Fibroblast of skin of right biceps (primary cell): ENCODE data around the gene LY6G6F.

Experiments
- DNase-seq: peaks from one replicate; pipeline ENCODE4 v3.0.0-alpha.2; 2013

Gene LY6G6F, protein sequence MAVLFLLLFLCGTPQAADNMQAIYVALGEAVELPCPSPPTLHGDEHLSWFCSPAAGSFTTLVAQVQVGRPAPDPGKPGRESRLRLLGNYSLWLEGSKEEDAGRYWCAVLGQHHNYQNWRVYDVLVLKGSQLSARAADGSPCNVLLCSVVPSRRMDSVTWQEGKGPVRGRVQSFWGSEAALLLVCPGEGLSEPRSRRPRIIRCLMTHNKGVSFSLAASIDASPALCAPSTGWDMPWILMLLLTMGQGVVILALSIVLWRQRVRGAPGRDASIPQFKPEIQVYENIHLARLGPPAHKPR

DNA sequence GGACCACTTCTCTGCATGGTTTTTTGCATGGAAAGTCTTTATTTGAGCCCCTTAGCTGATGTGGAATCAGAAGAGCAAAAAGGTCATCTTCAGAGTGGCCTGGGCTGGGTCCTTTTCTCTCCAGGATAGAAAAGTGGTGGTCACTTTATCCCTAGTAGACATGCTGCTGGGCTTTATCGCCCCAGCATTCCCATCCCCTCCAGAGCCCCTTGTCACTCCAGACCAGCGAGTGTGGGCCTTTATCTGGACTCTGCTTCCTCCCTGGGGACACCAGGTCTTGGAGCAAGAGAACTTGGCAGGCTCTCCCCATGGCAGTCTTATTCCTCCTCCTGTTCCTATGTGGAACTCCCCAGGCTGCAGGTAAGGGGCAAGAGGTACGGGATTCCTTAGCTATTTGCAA is at the start of gene LY6G6F:
TSS of gene LY6G6F (plus strand) at position 268 of the 400 bp plus-strand sequence. CDS start at position 309, 41 bp downstream.
- DNase-seq: no peak

DNA sequence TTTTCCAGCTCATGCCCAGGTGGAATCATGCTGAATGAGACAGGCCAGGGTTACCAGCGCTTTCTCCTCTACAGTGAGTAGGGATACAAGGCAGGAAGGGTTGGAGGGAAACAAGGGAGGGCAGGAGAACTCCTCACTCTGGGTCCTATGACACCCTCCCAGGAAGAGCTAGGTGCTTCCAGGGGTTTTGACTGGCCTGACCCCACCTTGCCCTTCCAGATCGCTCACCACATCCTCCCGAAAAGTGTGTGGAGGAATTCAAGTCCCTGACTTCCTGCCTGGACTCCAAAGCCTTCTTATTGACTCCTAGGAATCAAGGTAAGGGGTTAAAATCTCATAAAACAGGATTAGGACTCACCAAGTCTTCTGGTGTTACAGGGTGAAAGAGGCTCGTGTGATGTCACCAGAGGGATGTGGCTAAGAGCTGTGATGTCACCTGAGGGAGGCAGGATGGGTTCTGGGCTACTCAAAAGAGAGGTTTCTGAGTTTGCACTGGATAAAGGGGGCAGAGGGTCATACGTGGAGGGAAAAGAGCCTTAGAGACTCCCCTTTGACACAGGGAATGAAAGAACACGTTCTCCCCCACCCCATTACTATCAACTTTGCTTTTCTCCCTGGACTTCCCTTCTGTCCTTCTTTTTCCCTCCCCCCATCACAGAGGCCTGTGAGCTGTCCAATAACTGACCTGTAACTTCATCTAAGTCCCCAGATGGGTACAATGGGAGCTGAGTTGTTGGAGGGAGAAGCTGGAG is 49.1 kb upstream of the LY6G6F start:
- no peak for DNase-seq

DNA sequence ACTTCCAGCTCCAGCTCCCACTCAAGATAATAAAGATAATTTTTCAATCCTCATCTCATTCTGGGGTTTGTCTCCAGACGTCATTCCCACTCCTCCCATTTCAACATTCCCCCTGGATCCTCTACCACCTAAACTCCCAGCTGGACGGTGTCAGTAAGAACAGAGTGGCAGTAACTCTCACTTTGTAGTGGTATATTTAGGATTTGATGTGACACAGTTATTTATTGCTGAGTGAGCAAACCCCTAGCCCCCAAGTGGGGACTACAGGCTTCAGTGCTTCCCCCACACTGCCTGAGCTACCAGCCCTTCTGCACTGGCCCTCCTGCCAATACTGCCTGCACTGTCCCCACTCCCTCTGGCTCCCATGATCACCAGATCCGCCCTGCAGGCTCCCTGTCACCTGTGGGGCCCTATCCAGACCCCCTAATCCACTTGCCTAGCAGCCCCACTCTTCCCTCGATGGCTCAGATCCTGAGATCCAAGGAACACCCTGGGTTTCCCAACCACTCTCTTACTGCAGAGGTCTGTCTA is 48.4 kb upstream of the LY6G6F start:
- no peak for DNase-seq

GRCh38 chr6:31658983-31659648 is 47.5 kb upstream of the LY6G6F start:
- no peak for DNase-seq

GRCh38 chr6:31659649-31660380 is 46.9 kb upstream of the LY6G6F start:
- DNase-seq: no peak

GRCh38 chr6:31660381-31661261 is 46.0 kb upstream of the LY6G6F start, which contains the start of gene C6orf47:
TSS of gene C6orf47 (minus strand) at chr6:31660778. CDS start at chr6:31659947, 831 bp downstream.
- peak; percentile 82 for DNase-seq

- DNase-seq: no peak
Measured at GRCh38 chr6:31661262-31662123, 45.2 kb upstream of the LY6G6F start.

DNA sequence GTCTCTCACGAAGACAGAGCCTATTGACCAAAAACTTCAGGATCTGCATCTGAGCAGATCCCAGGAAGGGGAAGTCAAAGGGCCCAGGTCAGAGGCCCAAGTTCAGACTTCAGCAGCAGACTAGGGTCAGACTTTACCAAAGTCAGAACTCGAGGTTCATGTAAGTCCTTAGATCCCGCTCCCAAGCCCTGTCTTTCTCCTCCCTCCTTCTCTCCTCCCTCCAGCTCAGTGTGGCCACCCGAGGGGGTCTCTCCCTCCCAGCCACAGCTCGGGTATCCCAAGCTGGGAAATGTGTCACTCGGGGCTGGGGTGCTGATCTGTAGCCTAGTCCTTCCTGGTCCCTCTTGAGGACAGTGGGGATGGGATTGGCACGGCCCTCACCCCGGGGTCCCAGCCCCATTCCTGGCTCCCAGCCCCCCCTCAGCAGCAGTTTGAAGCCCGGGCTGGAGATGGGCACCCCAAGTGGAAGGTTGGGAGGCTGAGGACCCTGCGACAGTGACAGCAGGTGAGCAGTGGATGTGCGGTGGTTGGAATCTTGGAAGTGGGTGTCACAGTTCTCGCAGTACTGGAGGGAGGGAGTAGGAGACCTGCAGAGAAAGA is 44.4 kb upstream of the LY6G6F start:
- DNase-seq: no peak

GRCh38 chr6:31663126-31663960 is 43.3 kb upstream of the LY6G6F start:
- peak; percentile 59 for DNase-seq

DNA sequence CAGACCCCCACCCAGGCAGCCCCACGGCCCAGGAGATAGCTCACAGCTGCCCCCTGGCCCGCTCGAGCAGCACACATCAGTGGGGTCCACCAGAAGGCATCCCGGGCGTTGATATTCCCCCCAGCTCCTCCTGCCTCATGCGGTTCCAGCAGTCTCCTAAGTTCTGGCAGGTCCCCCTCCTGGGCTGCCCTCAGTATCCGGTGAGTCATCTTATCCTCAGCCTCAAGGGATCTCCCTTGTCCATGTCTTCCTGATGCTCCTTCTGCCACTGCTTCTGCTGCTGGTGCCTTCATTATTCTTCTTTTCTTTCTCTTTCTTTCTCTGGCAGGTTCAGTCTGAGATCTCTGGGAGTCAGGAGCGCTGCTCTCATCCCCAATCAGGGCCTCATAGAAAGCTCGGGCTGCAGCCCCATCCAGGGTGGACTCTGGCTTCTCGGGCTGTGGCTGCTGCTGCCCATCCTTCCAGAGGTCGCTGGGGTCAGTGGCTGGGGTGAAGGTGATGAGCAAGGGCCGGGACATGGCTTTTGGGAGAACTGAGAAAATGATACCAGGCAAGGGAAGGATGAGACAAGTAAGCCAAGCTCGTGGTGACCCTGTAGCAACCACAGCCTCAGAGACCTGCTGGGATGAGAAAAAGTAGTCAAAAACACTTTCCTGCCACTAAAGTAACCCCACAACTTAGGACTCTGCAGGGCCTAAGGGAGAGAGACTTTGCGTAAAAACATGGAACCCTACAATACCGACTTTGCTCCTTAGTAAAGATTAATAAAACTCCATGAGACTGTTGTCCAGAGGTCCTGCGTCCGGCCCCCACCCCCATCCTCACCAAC is 42.5 kb upstream of the LY6G6F start:
- DNase-seq: peak; percentile 87

DNA sequence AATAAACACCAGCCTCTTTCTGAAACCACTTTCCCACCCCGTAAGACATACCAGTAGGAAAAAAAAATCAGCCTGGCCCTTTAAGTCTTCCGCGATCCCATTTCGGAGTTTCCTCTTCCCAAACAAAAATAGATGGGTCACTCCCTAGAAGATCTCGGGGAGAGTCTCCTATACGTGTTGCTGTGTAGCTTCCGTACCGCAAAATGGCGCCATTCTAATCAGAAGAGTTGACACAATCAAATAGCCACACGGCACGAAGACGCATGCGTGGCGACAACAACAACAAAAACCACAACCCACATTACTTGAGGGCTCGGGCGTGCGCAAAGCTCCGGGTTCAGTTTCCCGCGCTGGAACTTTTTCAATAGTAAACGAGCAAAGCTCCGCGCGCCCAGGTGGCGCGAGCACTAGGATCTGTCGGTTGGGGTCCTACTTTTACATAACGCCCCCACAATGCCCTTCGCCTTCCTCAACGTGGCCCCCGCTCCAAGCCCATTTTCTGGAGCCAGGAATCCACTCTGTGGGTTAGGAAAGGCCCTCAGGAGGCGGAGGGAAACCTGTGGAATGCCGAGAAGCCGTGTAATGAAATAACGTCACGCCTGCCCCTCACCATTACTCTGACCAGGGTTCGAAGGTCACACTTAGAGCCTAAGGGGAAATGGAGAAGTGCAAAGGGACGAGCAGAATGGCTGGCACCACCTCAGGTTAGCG is 41.7 kb upstream of the LY6G6F start, which contains the start of gene GPANK1:
TSS of gene GPANK1 (minus strand) at position 208 of the 711 bp plus-strand sequence. CDS start 519 bp downstream, outside the sequence.
- DNase-seq: peak; percentile 95

DNA sequence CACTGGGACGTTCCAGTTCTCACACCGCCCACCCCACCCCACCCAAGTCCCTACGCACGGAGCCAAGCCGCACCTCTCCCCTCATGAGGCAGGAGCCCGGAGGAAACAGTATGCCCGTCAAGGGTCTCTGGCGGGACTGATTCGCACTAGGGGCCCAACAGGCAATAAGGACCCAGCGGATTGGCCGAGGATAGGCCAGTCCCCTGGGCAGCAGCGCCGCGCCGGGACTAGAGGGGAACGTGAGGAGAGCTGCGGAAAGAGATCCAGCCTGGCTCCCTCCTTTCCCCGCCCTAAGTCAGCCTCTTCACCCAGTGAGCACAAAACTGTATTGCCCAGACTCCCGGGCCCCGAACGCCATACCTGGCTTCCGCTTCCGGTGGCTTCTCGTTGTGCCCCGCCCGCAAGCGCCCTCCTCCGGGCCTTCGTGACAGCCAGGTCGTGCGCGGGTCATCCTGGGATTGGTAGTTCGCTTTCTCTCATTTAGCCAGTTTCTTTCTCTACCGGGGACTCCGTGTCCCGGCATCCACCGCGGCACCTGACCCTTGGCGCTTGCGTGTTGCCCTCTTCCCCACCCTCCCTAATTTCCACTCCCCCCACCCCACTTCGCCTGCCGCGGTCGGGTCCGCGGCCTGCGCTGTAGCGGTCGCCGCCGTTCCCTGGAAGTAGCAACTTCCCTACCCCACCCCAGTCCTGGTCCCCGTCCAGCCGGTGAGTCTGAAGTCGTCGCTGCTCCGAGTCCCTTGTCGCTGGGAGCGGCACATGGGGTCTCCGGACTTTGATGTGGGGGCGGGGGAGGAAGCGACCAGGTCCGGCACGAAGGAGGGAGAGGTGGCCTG is 40.9 kb upstream of the LY6G6F start, which contains the start of gene CSNK2B:
TSS of gene CSNK2B (plus strand) at position 580 of the 836 bp plus-strand sequence. CDS start 752 bp downstream, outside the sequence.
- peak; percentile 98 for DNase-seq

DNA sequence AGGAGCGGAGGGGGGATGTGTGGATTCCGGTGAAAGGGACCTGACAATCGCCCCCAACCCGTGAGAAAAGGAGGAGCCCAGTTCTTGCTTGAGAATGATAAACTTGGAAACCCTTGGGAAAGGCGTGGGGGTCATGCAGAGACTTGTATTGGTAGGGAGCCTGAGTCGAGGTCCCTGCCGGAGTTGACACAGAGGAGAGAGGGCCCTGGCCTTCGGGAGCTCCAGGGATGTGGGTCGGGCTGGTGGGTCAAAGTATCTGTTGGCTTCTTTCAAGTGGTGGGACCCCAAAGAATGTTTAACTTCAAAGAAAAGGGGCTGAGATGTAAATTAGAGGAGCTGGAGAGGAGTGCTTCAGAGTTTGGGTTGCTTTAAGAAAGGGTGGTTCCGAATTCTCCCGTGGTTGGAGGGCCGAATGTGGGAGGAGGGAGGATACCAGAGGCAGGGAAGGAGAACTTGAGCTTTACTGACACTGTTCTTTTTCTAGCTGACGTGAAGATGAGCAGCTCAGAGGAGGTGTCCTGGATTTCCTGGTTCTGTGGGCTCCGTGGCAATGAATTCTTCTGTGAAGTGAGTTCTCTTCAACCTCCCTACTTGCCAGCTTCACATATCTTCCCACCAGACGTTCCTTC is 40.2 kb upstream of the LY6G6F start:
- no peak for DNase-seq

GRCh38 chr6:31669676-31670075 is 37.0 kb upstream of the LY6G6F start, which contains the start of gene LY6G5B:
TSS of gene LY6G5B (plus strand) at chr6:31669976. CDS start at chr6:31670951, 975 bp downstream.
- DNase-seq: no peak

GRCh38 chr6:31676322-31676903 is 30.3 kb upstream of the LY6G6F start:
- DNase-seq: no peak
